ENCODE results near the gene NOX3.

NOX3 gene

DNA sequence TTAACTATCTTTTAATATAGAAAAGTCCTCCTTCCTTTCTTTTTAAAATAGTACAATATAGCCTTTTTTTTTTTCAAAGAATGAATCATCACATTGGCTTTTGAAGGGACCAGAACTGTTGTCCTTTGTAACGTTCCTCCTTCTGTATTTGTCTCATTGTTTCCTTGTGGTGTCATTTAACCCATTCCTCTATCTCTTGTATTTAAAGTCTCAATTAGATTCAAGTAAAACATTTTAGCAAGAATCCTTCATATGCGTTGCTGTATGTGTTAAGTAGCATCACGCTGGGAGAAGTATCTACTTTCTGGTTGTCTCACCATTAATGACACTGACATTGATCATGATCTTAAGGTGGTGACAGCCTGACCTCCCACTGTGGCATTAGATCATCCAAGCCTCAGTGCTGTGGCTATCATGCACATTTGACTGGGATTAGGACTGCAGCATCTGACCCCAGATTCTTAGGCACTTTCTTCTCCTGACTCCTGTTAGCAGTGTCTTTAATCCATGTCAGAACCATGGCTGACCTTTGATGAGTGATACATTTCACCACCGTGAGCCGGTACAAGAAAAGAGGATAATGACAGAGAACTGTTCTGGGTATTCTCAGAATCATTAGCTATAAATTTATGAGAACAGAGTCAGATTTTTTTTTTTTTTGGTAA is 73.8 kb downstream of the NOX3 start:
- DNase-seq (ENCODE audit: low read depth in 1 of 2, low spot score in 1 of 2) = no peak
- TF ChIP-seq SPI1 (IDR thresholded peaks at IDR 0.05; ENCODE audit: borderline replicate concordance, low read depth) (no peak), GABPA (IDR thresholded peaks at IDR 0.05; ENCODE audit: low read depth) (no peak), POLR2AphosphoS5 (IDR thresholded peaks at IDR 0.05; ENCODE audit: low read depth) (no peak)
- TF ChIP-seq, protein P1, sequence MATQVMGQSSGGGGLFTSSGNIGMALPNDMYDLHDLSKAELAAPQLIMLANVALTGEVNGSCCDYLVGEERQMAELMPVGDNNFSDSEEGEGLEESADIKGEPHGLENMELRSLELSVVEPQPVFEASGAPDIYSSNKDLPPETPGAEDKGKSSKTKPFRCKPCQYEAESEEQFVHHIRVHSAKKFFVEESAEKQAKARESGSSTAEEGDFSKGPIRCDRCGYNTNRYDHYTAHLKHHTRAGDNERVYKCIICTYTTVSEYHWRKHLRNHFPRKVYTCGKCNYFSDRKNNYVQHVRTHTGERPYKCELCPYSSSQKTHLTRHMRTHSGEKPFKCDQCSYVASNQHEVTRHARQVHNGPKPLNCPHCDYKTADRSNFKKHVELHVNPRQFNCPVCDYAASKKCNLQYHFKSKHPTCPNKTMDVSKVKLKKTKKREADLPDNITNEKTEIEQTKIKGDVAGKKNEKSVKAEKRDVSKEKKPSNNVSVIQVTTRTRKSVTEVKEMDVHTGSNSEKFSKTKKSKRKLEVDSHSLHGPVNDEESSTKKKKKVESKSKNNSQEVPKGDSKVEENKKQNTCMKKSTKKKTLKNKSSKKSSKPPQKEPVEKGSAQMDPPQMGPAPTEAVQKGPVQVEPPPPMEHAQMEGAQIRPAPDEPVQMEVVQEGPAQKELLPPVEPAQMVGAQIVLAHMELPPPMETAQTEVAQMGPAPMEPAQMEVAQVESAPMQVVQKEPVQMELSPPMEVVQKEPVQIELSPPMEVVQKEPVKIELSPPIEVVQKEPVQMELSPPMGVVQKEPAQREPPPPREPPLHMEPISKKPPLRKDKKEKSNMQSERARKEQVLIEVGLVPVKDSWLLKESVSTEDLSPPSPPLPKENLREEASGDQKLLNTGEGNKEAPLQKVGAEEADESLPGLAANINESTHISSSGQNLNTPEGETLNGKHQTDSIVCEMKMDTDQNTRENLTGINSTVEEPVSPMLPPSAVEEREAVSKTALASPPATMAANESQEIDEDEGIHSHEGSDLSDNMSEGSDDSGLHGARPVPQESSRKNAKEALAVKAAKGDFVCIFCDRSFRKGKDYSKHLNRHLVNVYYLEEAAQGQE (IDR thresholded peaks at IDR 0.05; ENCODE audit: insufficient replicate concordance, low read depth) = no peak
- TF ChIP-seq, protein P2, sequence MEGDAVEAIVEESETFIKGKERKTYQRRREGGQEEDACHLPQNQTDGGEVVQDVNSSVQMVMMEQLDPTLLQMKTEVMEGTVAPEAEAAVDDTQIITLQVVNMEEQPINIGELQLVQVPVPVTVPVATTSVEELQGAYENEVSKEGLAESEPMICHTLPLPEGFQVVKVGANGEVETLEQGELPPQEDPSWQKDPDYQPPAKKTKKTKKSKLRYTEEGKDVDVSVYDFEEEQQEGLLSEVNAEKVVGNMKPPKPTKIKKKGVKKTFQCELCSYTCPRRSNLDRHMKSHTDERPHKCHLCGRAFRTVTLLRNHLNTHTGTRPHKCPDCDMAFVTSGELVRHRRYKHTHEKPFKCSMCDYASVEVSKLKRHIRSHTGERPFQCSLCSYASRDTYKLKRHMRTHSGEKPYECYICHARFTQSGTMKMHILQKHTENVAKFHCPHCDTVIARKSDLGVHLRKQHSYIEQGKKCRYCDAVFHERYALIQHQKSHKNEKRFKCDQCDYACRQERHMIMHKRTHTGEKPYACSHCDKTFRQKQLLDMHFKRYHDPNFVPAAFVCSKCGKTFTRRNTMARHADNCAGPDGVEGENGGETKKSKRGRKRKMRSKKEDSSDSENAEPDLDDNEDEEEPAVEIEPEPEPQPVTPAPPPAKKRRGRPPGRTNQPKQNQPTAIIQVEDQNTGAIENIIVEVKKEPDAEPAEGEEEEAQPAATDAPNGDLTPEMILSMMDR (IDR thresholded peaks at IDR 0.05; ENCODE audit: insufficient read depth, low read length) = no peak
- no peak overlapping the region for H3K4me3 ChIP-seq (replicated peaks; ENCODE audit: insufficient read depth, low read length)
- no peak overlapping the region for H3K27ac ChIP-seq (replicated peaks)
- H3K27me3 ChIP-seq (ENCODE audit: insufficient read depth, poor library complexity, severe bottlenecking) = no peaks in the 10 kb centered on the region

DNA sequence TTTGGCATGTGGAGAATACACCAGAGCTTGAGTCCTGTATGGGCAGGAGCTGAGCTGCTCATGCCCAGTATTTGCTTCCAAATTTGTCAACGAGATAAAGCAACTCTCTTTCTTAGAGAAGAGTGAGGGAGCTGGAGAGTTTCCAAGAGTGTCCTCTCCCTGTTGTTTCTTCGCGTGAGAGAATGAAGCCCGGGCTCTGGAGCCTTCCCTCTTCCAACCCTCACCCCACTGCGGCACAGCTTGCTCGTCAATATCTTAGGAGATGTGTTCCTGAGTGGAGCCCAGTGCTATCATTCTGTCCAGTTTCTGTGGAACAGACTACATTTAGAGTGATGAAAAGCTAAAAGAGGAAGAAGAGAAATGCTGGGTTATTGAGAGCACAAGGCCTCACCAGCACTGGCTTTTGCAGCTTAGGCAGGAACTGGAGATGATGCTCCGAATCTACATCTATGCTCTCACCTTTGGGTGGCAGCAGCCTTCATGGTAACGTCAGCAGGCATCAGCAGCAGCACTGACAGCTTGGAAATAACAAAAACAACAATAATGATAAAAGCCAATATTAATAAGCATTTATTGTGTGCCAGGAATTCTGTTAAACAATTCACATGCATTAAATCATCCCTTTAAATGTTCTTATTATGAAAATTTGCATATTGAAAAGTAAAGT is 74.8 kb downstream of the NOX3 start:
- no peak overlapping the region for H3K4me3 ChIP-seq (replicated peaks; ENCODE audit: insufficient read depth, low read length)
- no peak overlapping the region for H3K27ac ChIP-seq (replicated peaks)
- TF ChIP-seq SPI1 (IDR thresholded peaks at IDR 0.05; ENCODE audit: borderline replicate concordance, low read depth) (no peak), POLR2AphosphoS5 (IDR thresholded peaks at IDR 0.05; ENCODE audit: low read depth) (no peak)
- no peaks in the 10 kb centered on the region for H3K27me3 ChIP-seq (ENCODE audit: insufficient read depth, poor library complexity, severe bottlenecking)
- no peak for DNase-seq (ENCODE audit: low read depth in 1 of 2, low spot score in 1 of 2)

DNA sequence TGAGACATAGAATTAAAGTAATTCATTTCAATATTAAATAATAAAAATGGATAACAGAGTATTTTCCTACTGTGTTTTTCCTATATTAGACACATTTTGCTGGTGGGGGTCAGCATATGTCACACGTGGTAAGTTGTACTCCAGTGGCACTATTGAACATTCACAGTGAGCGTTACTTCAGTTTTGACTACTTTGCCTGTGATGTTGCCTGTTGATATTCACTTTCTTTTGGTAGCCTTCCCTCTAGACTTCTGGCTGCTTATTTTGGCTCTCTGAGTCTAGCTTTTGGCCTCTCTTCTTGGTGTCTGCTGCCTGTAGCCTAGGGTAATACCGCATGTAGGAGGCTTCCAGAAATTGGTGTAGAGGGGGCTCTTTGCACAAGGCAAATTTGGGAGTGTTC is 76.9 kb downstream of the NOX3 start:
- DNase-seq (ENCODE audit: low read depth in 1 of 2, low spot score in 1 of 2) = no peak
- Histone ChIP-seq H3K27me3 (ENCODE audit: insufficient read depth, poor library complexity, severe bottlenecking) (no peaks in the 10 kb centered on the region), H3K27ac (replicated peaks) (no peak overlapping the region), H3K4me3 (replicated peaks; ENCODE audit: insufficient read depth, low read length) (no peak overlapping the region)
- TF ChIP-seq SPI1 (IDR thresholded peaks at IDR 0.05; ENCODE audit: borderline replicate concordance, low read depth) (no peak), GABPA (IDR thresholded peaks at IDR 0.05; ENCODE audit: low read depth) (no peak), POLR2AphosphoS5 (IDR thresholded peaks at IDR 0.05; ENCODE audit: low read depth) (no peak)
- TF ChIP-seq, protein P1 (IDR thresholded peaks at IDR 0.05; ENCODE audit: insufficient replicate concordance, low read depth) = no peak
- TF ChIP-seq, protein P2 (IDR thresholded peaks at IDR 0.05; ENCODE audit: insufficient read depth, low read length) = no peak

DNA sequence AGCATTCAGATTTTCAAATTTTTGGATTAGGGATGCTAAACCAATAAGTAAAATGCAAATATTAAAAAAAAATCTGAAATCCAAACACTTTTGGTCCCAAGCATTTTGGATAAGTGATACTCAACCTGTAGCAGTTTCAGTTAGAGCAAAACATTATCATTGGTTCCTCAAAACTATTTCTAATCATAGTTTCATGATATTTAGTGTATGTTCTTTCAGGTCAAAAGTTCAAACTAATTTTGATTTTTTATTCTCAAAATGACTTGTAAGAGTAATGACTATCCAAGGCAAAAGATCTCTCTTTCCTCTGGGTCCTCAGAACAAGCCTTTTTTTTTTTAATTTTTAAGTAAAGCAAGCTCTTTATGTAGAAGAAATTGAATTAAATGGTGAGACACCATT is 77.4 kb downstream of the NOX3 start:
- DNase-seq (ENCODE audit: low read depth in 1 of 2, low spot score in 1 of 2) = no peak
- H3K27me3 ChIP-seq (ENCODE audit: insufficient read depth, poor library complexity, severe bottlenecking) = no peaks in the 10 kb centered on the region
- no peak overlapping the region for H3K27ac ChIP-seq (replicated peaks)
- TF ChIP-seq SPI1 (IDR thresholded peaks at IDR 0.05; ENCODE audit: borderline replicate concordance, low read depth) (no peak), GABPA (IDR thresholded peaks at IDR 0.05; ENCODE audit: low read depth) (no peak), POLR2AphosphoS5 (IDR thresholded peaks at IDR 0.05; ENCODE audit: low read depth) (no peak)
- TF ChIP-seq, protein P2 (IDR thresholded peaks at IDR 0.05; ENCODE audit: insufficient read depth, low read length) = no peak
- TF ChIP-seq, protein P1 (IDR thresholded peaks at IDR 0.05; ENCODE audit: insufficient replicate concordance, low read depth) = no peak
- no peak overlapping the region for H3K4me3 ChIP-seq (replicated peaks; ENCODE audit: insufficient read depth, low read length)
